Measurements from ENCODE around the gene ARPC2.

The ARPC2 gene

GRCh38 chr2:218289639-218290315, 72.8 kb downstream of the ARPC2 start:
- no peak for DNase-seq (ENCODE audit: low read depth in 2 of 2)

- DNase-seq (ENCODE audit: low read depth in 2 of 2) = no peak
Observed at GRCh38 chr2:218290316-218291261, 73.6 kb downstream of the ARPC2 start.

- no peak for DNase-seq (ENCODE audit: low read depth in 2 of 2)
Observed at GRCh38 chr2:218291318-218292047, 74.5 kb downstream of the ARPC2 start.

- peak; percentile 70 to 74 for DNase-seq (ENCODE audit: low read depth in 2 of 2)
Observed at GRCh38 chr2:218292048-218293014, 75.3 kb downstream of the ARPC2 start, which contains the start of gene TMBIM1. TSS of gene TMBIM1 (minus strand) at chr2:218292503. CDS start at chr2:218282141, 10,362 bp downstream.

GRCh38 chr2:218293715-218294429, 76.9 kb downstream of the ARPC2 start:
- no peak for DNase-seq (ENCODE audit: low read depth in 2 of 2)

GRCh38 chr2:218294430-218295022, 77.5 kb downstream of the ARPC2 start:
- DNase-seq (ENCODE audit: low read depth in 2 of 2) = no peak

- no peak for DNase-seq (ENCODE audit: low read depth in 2 of 2)
Observed at GRCh38 chr2:218295029-218295428, 78.0 kb downstream of the ARPC2 start.

- no peak for DNase-seq (ENCODE audit: low read depth in 2 of 2)
Observed at GRCh38 chr2:218296200-218296599, 79.2 kb downstream of the ARPC2 start.

- DNase-seq (ENCODE audit: low read depth in 2 of 2) = no peak
Observed at GRCh38 chr2:218296847-218297246, 79.9 kb downstream of the ARPC2 start.

- DNase-seq (ENCODE audit: low read depth in 2 of 2) = no peak
Observed at GRCh38 chr2:218298314-218298875, 81.4 kb downstream of the ARPC2 start.

- DNase-seq (ENCODE audit: low read depth in 2 of 2) = no peak
Observed at GRCh38 chr2:218300141-218300540, 83.2 kb downstream of the ARPC2 start.

- DNase-seq (ENCODE audit: low read depth in 2 of 2) = peak; percentile 70 to 73
Observed at GRCh38 chr2:218301176-218301819, 84.3 kb downstream of the ARPC2 start.

Data from stimulated activated CD8-positive, alpha-beta memory T cell treated with anti-CD3 and anti-CD28 coated beads, Interleukin-15, amount 100 ng/mL, for 48 hours (primary cell).